IPS-18a (cell line): ENCODE measurements around the gene AKAP13.
"Not testable (repeated sequence)": the region's sequence is repeated elsewhere in the genome, so short reads cannot be mapped to it uniquely, and the experiment has no call there.

Experiments used
- H3K27ac ChIP-seq: one replicate; pipeline ENCODE4 v1.5.1; 2013; ENCODE audit warnings: low read length
- H3K27me3 ChIP-seq: one replicate; pipeline ENCODE4 v1.6.1; 2013; ENCODE audit warnings: mild to moderate bottlenecking, low read length; ENCODE audit not compliant: control insufficient read depth, insufficient read depth
- H3K36me3 ChIP-seq: one replicate; pipeline ENCODE4 v1.6.1; 2013; ENCODE audit warnings: low read depth, low read length; ENCODE audit not compliant: control insufficient read depth
- H3K4me1 ChIP-seq: one replicate; pipeline ENCODE4 v1.6.1; 2013; ENCODE audit warnings: low read depth, low read length; ENCODE audit not compliant: control insufficient read depth
- H3K4me3 ChIP-seq: one replicate; pipeline ENCODE4 v1.5.1; 2013; ENCODE audit warnings: low read length
- H3K9ac ChIP-seq: one replicate; pipeline ENCODE4 v1.6.1; 2013; ENCODE audit warnings: mild to moderate bottlenecking, low read length, moderate library complexity
- H3K9me3 ChIP-seq: one replicate; pipeline ENCODE4 v1.6.1; 2013; ENCODE audit warnings: low read depth, low read length; ENCODE audit not compliant: control insufficient read depth

AKAP13 gene

GRCh38 chr15:85579957-85580694 is 199.7 kb downstream of the AKAP13 start:
- Histone ChIP-seq H3K27ac (no peak overlapping the region), H3K27me3 (no peaks in the 10 kb centered on the region), H3K36me3 (peaks cover 30% of the 10 kb centered on the region), H3K4me3 (no peak overlapping the region), H3K4me1 (no peaks in the 10 kb centered on the region), H3K9ac (no peak overlapping the region), H3K9me3 (no peaks in the 10 kb centered on the region)

GRCh38 chr15:85580879-85581278 is 200.5 kb downstream of the AKAP13 start:
- Histone ChIP-seq H3K27me3 (no peaks in the 10 kb centered on the region), H3K9me3 (no peaks in the 10 kb centered on the region), H3K4me1 (no peaks in the 10 kb centered on the region), H3K9ac (no peak overlapping the region), H3K27ac (no peak overlapping the region), H3K4me3 (no peak overlapping the region), H3K36me3 (peaks cover 30% of the 10 kb centered on the region)

- Histone ChIP-seq H3K9ac (no peak overlapping the region), H3K27me3 (no peaks in the 10 kb centered on the region), H3K9me3 (no peaks in the 10 kb centered on the region), H3K27ac (no peak overlapping the region), H3K4me3 (no peak overlapping the region), H3K36me3 (peaks cover 30% of the 10 kb centered on the region), H3K4me1 (no peaks in the 10 kb centered on the region)
Observed at GRCh38 chr15:85581495-85581894, 201.1 kb downstream of the AKAP13 start.

GRCh38 chr15:85582131-85583079 is 202.0 kb downstream of the AKAP13 start:
- Histone ChIP-seq H3K9ac (no peak overlapping the region), H3K9me3 (no peaks in the 10 kb centered on the region), H3K27me3 (no peaks in the 10 kb centered on the region), H3K36me3 (peaks cover 30% of the 10 kb centered on the region), H3K4me3 (no peak overlapping the region), H3K27ac (no peak overlapping the region), H3K4me1 (no peaks in the 10 kb centered on the region)

GRCh38 chr15:85583442-85583841 is 203.0 kb downstream of the AKAP13 start:
- no peak overlapping the region for H3K27ac ChIP-seq
- no peaks in the 10 kb centered on the region for H3K27me3 ChIP-seq
- no peaks in the 10 kb centered on the region for H3K9me3 ChIP-seq
- H3K4me3 ChIP-seq = no peak overlapping the region
- H3K4me1 ChIP-seq = peaks cover 7% of the 10 kb centered on the region
- no peak overlapping the region for H3K9ac ChIP-seq
- peaks cover 26% of the 10 kb centered on the region for H3K36me3 ChIP-seq

- no peak overlapping the region for H3K9ac ChIP-seq
- peaks cover 25% of the 10 kb centered on the region for H3K36me3 ChIP-seq
- H3K27ac ChIP-seq = no peak overlapping the region
- no peak overlapping the region for H3K4me3 ChIP-seq
- no peaks in the 10 kb centered on the region for H3K9me3 ChIP-seq
- no peaks in the 10 kb centered on the region for H3K27me3 ChIP-seq
- H3K4me1 ChIP-seq = peaks cover 10% of the 10 kb centered on the region
Observed at GRCh38 chr15:85583923-85584390, 203.6 kb downstream of the AKAP13 start.

GRCh38 chr15:85584872-85585271 is 204.5 kb downstream of the AKAP13 start:
- H3K27ac ChIP-seq = no peak overlapping the region
- H3K36me3 ChIP-seq = peaks cover 16% of the 10 kb centered on the region
- H3K27me3 ChIP-seq = no peaks in the 10 kb centered on the region
- H3K9ac ChIP-seq = no peak overlapping the region
- H3K4me1 ChIP-seq = peaks cover 10% of the 10 kb centered on the region
- H3K9me3 ChIP-seq = no peaks in the 10 kb centered on the region
- no peak overlapping the region for H3K4me3 ChIP-seq

GRCh38 chr15:85586196-85586595 is 205.8 kb downstream of the AKAP13 start:
- H3K27me3 ChIP-seq, H3K27ac ChIP-seq, H3K4me3 ChIP-seq, H3K36me3 ChIP-seq, H3K9me3 ChIP-seq, H3K9ac ChIP-seq: not testable (repeated sequence)
- H3K4me1 ChIP-seq = peaks cover 10% of the 10 kb centered on the region

GRCh38 chr15:85587707-85588411 is 207.5 kb downstream of the AKAP13 start:
- no peaks in the 10 kb centered on the region for H3K9me3 ChIP-seq
- H3K27ac ChIP-seq = no peak overlapping the region
- H3K27me3 ChIP-seq = no peaks in the 10 kb centered on the region
- H3K9ac ChIP-seq = no peak overlapping the region
- no peaks in the 10 kb centered on the region for H3K36me3 ChIP-seq
- no peak overlapping the region for H3K4me3 ChIP-seq
- peaks cover 10% of the 10 kb centered on the region for H3K4me1 ChIP-seq

- Histone ChIP-seq H3K36me3 (no peaks in the 10 kb centered on the region), H3K4me3 (no peak overlapping the region), H3K27me3 (no peaks in the 10 kb centered on the region), H3K9me3 (no peaks in the 10 kb centered on the region), H3K27ac (no peak overlapping the region), H3K4me1 (peaks cover 10% of the 10 kb centered on the region), H3K9ac (no peak overlapping the region)
Observed at GRCh38 chr15:85588677-85589076, 208.3 kb downstream of the AKAP13 start.

GRCh38 chr15:85589851-85590250 is 209.4 kb downstream of the AKAP13 start:
- Histone ChIP-seq H3K9ac (no peak overlapping the region), H3K27ac (no peak overlapping the region), H3K4me3 (no peak overlapping the region), H3K36me3 (no peaks in the 10 kb centered on the region), H3K9me3 (no peaks in the 10 kb centered on the region), H3K27me3 (no peaks in the 10 kb centered on the region), H3K4me1 (peaks cover 10% of the 10 kb centered on the region)
